ENCODE measurements around the gene DCHS1.

The DCHS1 gene

GRCh38 chr11:6607190-6607795 is 48.3 kb downstream of the DCHS1 start:
- in situ Hi-C loops (cut with HindIII; ENCODE audit: low pct_ligation_motif_present, low pct_unique_long_range_greater_than_20kb, low sequenced_read_pairs) = no loop called here

GRCh38 chr11:6606471-6607189 is 49.0 kb downstream of the DCHS1 start:
- in situ Hi-C loops (cut with HindIII; ENCODE audit: low pct_ligation_motif_present, low pct_unique_long_range_greater_than_20kb, low sequenced_read_pairs) = no loop called here
- peak; percentile 94 for DNase-seq

More at GRCh38 chr11:6607190-6607795, 48.3 kb downstream of the DCHS1 start:
- no peak for DNase-seq

- in situ Hi-C loops (cut with HindIII; ENCODE audit: low pct_ligation_motif_present, low pct_unique_long_range_greater_than_20kb, low sequenced_read_pairs) = no loop called here
- DNase-seq = no peak
Measured at GRCh38 chr11:6604790-6605189, 50.8 kb downstream of the DCHS1 start.

GRCh38 chr11:6604081-6604626 is 51.5 kb downstream of the DCHS1 start:
- peak; percentile 64 for DNase-seq
- in situ Hi-C loops (cut with HindIII; ENCODE audit: low pct_ligation_motif_present, low pct_unique_long_range_greater_than_20kb, low sequenced_read_pairs) = no loop called here

- in situ Hi-C loops (cut with HindIII; ENCODE audit: low pct_ligation_motif_present, low pct_unique_long_range_greater_than_20kb, low sequenced_read_pairs) = no loop called here
Measured at GRCh38 chr11:6603287-6604080, 52.1 kb downstream of the DCHS1 start, which contains the start of the genes ILK and RRP8. Gene ILK, plus strand, starts transcription at chr11:6603774. Its CDS starts 498 bp downstream, at chr11:6604272. Gene RRP8, minus strand, starts transcription at chr11:6603616. Its CDS starts 114 bp downstream, at chr11:6603502.

GRCh38 chr11:6602096-6602940 is 53.3 kb downstream of the DCHS1 start:
- in situ Hi-C loops (cut with HindIII; ENCODE audit: low pct_ligation_motif_present, low pct_unique_long_range_greater_than_20kb, low sequenced_read_pairs) = no loop called here
- no peak for DNase-seq

More at GRCh38 chr11:6603287-6604080, 52.1 kb downstream of the DCHS1 start, which contains the start of the genes ILK and RRP8:
- peak; percentile 84 for DNase-seq

- in situ Hi-C loops (cut with HindIII; ENCODE audit: low pct_ligation_motif_present, low pct_unique_long_range_greater_than_20kb, low sequenced_read_pairs) = no loop called here
- DNase-seq = no peak
Measured at GRCh38 chr11:6601041-6601461, 54.6 kb downstream of the DCHS1 start.

GRCh38 chr11:6599881-6600390 is 55.7 kb downstream of the DCHS1 start:
- DNase-seq = no peak
- in situ Hi-C loops (cut with HindIII; ENCODE audit: low pct_ligation_motif_present, low pct_unique_long_range_greater_than_20kb, low sequenced_read_pairs) = no loop called here

- DNase-seq = no peak
- in situ Hi-C loops (cut with HindIII; ENCODE audit: low pct_ligation_motif_present, low pct_unique_long_range_greater_than_20kb, low sequenced_read_pairs) = no loop called here
Measured at GRCh38 chr11:6599449-6599848, 56.2 kb downstream of the DCHS1 start.

- no peak for DNase-seq
- in situ Hi-C loops (cut with HindIII; ENCODE audit: low pct_ligation_motif_present, low pct_unique_long_range_greater_than_20kb, low sequenced_read_pairs) = no loop called here
Measured at GRCh38 chr11:6598555-6598954, 57.1 kb downstream of the DCHS1 start.

GRCh38 chr11:6596239-6596877 is 59.3 kb downstream of the DCHS1 start:
- no peak for DNase-seq
- in situ Hi-C loops (cut with HindIII; ENCODE audit: low pct_ligation_motif_present, low pct_unique_long_range_greater_than_20kb, low sequenced_read_pairs) = no loop called here

- DNase-seq = no peak
- in situ Hi-C loops (cut with HindIII; ENCODE audit: low pct_ligation_motif_present, low pct_unique_long_range_greater_than_20kb, low sequenced_read_pairs) = no loop called here
Measured at GRCh38 chr11:6594142-6594768, 61.4 kb downstream of the DCHS1 start.

- in situ Hi-C loops (cut with HindIII; ENCODE audit: low pct_ligation_motif_present, low pct_unique_long_range_greater_than_20kb, low sequenced_read_pairs) = no loop called here
- DNase-seq = no peak
Measured at GRCh38 chr11:6588018-6588417, 67.6 kb downstream of the DCHS1 start.

GRCh38 chr11:6587360-6587953 is 68.2 kb downstream of the DCHS1 start:
- no peak for DNase-seq
- in situ Hi-C loops (cut with HindIII; ENCODE audit: low pct_ligation_motif_present, low pct_unique_long_range_greater_than_20kb, low sequenced_read_pairs) = no loop called here

- in situ Hi-C loops (cut with HindIII; ENCODE audit: low pct_ligation_motif_present, low pct_unique_long_range_greater_than_20kb, low sequenced_read_pairs) = no loop called here
- no peak for DNase-seq
Measured at GRCh38 chr11:6586434-6587359, 68.9 kb downstream of the DCHS1 start.

GRCh38 chr11:6584528-6584927 is 71.1 kb downstream of the DCHS1 start:
- in situ Hi-C loops (cut with HindIII; ENCODE audit: low pct_ligation_motif_present, low pct_unique_long_range_greater_than_20kb, low sequenced_read_pairs) = no loop called here
- no peak for DNase-seq
